ENCODE measurements around the gene TMEM63A.
"Not testable (repeated sequence)": the region's sequence is repeated elsewhere in the genome, so short reads cannot be mapped to it uniquely, and the experiment has no call there.

TMEM63A gene

DNA sequence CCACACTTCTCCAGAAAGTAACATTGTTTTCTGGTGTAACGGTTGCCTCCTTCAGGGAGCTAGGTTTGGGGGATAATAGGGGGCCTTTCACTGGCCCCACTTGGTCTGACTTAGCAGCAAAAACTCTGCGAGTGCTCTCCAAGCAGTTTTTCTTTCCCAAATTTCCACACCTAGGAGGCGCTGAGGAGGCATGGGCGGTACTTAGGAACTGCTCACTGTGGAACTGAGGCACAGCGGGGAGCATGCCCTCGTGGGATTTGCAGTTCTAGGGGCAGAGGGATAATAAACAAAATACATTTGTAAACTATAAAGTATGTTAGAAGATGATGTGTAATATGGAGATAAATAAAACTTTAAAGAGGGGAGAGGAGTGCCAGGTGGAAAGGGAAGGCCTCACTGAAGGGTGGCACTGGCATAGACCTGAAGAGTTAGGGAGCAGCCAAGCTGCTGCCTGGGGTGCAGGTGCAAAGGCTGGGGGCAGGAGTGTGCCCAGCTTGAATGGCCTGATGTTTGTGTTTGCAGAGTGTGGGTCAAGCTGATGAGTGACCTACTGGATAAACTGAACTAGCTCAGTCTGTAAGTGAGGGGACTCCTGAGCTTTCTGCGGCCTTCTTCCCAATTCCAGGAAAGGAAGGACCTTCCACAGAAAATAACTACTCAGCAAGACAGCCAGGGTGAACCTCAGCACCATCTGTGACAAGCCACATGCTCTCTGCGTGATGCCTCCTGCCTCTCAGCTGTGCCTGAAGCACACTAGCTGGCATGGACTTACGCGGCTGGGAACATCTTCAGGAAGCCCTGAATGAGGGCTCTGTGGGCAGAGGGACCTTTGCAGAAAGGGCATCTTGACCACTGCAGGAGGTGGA lies 70.3 kb downstream of the TMEM63A start:
- no peak overlapping the region; the same call in 1 of the 2 replicates for H3K4me3 ChIP-seq (ENCODE audit: low read depth, low read length)
- TF ChIP-seq, protein P1, sequence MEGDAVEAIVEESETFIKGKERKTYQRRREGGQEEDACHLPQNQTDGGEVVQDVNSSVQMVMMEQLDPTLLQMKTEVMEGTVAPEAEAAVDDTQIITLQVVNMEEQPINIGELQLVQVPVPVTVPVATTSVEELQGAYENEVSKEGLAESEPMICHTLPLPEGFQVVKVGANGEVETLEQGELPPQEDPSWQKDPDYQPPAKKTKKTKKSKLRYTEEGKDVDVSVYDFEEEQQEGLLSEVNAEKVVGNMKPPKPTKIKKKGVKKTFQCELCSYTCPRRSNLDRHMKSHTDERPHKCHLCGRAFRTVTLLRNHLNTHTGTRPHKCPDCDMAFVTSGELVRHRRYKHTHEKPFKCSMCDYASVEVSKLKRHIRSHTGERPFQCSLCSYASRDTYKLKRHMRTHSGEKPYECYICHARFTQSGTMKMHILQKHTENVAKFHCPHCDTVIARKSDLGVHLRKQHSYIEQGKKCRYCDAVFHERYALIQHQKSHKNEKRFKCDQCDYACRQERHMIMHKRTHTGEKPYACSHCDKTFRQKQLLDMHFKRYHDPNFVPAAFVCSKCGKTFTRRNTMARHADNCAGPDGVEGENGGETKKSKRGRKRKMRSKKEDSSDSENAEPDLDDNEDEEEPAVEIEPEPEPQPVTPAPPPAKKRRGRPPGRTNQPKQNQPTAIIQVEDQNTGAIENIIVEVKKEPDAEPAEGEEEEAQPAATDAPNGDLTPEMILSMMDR (IDR thresholded peaks at IDR 0.05; ENCODE audit: low read depth, low read length): peak; percentile 33

DNA sequence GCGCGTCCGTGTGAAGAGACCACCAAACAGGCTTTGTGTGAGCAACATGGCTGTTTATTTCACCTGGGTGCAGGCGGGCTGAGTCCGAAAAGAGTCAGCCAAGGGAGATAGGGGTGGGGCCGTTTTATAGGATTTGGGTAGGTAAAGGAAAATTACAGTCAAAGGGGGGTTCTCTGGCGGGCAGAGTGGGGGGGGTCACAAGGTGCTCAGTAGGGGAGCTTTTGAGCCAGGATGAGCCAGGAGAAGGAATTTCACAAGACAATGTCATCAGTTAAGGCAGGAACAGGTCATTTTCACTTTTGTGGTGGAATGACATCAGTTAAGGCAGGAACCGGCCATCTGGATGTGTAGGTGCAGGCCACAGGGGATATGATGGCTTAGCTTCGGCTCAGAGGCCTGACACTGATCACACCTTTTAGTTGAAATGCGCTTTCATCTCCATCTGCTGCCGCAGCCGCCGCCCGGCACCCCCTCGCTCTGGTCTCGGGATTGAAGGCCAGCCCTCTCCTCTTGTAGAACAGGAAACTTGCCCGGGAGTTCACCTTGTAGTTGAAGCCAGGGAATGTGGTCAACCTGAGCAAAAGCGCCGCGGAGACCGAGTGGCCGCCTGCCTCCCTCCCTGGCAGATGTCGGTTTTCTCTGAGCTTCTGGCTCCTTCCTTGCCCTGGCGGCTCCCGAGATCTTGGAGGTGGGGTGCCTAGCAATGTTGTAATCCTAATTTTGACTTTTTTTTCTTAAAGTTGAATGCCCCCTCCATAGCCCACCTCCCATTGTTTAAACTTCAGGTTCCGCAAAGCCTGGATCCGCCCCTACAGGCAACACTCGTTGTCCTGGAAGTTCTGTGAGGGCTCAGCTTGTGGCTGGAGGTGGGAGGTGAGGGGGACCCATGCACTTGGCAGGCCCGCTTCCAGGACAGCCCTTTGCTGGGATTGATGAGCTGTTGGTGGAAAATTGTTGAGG lies 71.3 kb downstream of the TMEM63A start:
- H3K4me3 ChIP-seq (ENCODE audit: low read depth, low read length): peak overlapping the region; percentile 68

DNA sequence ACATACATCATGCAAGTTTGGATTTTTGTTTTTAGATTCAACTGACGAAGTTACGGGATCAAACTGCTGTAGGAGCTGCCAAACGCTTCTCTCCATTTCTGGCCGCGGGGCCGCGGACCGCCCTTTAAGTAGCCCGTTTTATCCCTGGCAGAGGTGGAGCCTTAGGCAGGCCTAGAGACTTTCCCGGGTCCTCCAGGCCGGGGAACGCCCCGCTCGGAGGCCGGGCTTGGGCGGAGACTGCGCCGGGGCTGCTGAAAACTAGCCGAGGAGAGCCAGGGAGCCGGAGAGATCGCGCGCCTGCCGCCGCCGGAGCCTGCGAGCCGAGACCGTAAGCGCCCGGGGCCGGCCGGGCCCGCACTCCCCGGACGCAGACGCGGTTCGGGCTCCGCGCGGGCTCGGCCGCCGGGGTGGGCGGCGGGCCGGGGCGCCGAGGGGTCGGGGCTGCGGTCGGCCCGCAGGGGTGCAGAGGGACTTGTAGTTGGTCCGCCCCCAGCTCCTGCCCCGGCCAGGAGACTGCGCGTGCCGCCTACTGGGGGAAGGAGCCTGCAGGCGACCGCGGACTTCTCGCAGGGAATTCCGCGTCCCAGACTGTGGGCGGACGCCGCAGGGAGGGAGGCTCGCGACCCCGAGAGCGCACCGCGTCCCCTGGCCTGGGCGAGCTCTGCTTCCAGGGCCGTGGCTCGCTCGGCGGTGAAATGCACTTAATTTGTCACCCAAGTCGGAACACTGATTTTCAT lies 72.2 kb downstream of the TMEM63A start, which contains the start of gene EPHX1:
TSS of gene EPHX1 (plus strand) at position 283 of the 737 bp plus-strand sequence. CDS start 18,606 bp downstream, outside the sequence.
- peak within 1 kb of the TSS; percentile 68 for H3K4me3 ChIP-seq (ENCODE audit: low read depth, low read length)
- TF ChIP-seq, protein P1 (IDR thresholded peaks at IDR 0.05; ENCODE audit: low read depth, low read length): no peak

DNA sequence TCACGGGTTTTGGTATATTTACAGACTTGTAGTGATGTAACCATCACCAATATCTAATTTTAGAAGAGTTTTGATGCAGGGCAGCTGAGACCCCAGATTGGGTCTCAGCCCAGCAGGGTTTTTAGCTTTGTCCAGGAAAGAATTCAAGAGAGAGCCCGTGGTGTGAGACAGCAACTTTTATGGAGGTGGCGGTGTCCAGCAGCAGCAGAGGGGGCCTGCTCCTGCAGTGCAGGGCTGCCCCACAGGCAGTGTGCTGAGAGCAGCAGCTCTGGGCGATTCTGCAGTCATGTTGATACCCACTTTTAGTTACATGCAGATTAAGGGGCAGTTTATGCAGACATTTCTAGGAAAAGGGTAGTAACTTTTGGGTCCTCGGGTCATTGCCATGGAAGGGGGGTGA lies 74.0 kb downstream of the TMEM63A start:
- TF ChIP-seq, protein P1 (IDR thresholded peaks at IDR 0.05; ENCODE audit: low read depth, low read length): no peak
- H3K4me3 ChIP-seq (ENCODE audit: low read depth, low read length): no peak overlapping the region

DNA sequence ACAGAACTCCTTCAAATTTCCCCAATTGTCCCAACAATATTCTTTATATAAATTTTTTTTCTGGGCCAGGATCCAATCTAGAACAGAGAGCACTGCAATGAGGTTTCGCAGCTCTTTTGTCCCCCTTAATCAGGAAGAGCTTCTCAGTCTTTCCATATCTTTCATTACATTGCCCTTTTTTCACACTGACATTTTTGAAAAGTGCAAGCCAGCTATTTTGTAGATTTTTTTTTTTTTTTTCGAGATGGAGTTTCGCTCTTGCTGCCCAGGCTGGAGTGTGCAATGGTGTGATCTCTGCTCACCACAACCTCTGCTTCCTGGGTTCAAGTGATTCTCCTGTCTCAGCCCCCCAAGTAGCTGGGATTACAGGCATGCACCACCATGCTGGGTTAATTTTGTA lies 75.4 kb downstream of the TMEM63A start:
- not testable (repeated sequence) for H3K4me3 ChIP-seq (ENCODE audit: low read depth, low read length)

DNA sequence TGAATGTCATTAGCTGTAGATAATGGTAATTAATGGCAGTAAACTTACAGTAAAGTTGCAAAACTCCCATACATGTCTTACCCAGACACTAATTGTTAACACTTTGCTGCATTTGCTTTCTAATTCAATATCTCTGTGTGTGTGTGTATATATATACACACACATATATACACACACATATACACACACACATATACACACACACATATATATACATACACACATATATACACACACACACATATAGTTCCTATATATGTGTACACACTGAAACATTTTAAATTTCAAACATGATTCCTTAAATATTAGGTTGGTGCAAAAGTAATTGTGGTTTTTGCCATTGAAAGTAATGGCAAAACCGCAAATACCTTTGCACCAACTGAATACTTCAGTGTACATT lies 75.9 kb downstream of the TMEM63A start:
- TF ChIP-seq, protein P1 (IDR thresholded peaks at IDR 0.05; ENCODE audit: low read depth, low read length): no peak
- H3K4me3 ChIP-seq (ENCODE audit: low read depth, low read length): no peak overlapping the region

DNA sequence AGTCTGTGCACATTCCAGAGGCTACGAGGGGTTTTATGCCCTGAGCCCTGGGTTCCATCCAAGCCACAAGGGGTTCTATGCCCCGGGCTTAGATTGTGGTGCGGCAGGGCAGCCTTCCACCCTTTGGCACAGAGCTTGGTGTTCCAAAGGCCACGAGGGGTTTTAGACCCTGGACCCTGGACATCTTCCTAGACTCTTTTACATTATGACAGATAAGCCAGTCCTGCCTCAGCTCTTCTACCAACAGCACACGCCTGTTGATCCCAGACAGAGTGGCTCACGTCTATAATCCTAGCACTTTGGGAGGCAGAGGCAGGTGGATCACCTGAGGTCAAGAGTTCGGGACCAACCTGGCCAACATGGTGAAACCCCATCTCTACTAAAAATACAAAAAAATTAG lies 81.0 kb downstream of the TMEM63A start:
- not testable (repeated sequence) for H3K4me3 ChIP-seq (ENCODE audit: low read depth, low read length)

DNA sequence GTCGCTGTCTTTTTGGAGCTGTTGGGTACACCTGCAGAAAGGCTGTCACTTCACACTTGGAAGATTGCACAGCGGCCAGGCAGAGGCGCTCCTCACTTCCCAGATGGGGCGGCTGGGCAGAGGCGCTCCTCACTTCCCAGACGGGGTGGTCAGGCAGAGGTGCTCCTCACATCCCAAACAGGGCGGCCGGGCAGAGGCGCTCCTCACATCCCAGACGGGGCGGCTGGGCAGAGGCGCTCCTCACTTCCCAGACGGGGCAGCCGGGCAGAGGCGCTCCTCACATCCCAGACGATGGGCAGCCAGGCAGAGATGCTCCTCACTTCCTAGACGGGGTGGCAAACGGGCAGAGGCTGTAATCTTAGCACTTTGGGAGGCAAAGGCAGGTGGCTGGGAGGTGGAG lies 86.1 kb downstream of the TMEM63A start:
- not testable (repeated sequence) for H3K4me3 ChIP-seq (ENCODE audit: low read depth, low read length)
